NB4 (cell line): ENCODE data around the gene DNAJC8.

Source experiments
- CTCF ChIP-seq: IDR thresholded peaks from one replicate; pipeline ENCODE4 v1.5.1; 2012; ENCODE audit warnings: low read depth, low read length
- TF ChIP-seq, protein P1 (sequence below): IDR thresholded peaks from 2 replicates; pipeline ENCODE4 v1.6.1; 2011; ENCODE audit warnings: low read depth, low read length

DNA sequence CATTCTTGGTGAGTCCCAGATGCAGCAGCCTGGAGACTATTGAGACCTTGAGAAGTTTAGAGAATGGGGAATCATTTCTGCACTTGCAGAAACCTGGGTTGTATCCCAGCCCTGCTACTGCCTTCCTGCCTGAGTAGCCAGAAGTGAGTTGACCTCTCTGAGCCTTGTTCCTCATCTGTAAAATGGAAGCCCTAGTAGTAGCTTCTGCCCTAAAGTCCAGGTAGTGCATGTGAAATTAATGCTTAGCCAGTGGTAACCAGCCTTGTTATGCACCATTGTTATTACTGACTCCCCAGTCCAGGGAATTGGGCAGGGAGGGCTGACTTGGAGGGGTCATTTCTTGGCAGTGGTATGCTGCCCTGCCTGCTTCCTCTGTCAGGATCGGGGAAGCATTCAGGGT, 32.1 kb upstream of the DNAJC8 start:
- no peak for TF ChIP-seq CTCF
- TF ChIP-seq, protein P1, sequence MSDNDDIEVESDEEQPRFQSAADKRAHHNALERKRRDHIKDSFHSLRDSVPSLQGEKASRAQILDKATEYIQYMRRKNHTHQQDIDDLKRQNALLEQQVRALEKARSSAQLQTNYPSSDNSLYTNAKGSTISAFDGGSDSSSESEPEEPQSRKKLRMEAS: no peak
